PC-9 (cell line): Measurements from ENCODE around the gene DNMT3B.

ENCODE experiments used
- EZH2 ChIP-seq: fragments of 200-600 bp; sonication (generic); IDR thresholded peaks from 2 replicates; pipeline ENCODE4 v1.8.0; 2017; ENCODE audit warnings: antibody characterized with exemption, low read depth
- TF ChIP-seq, protein P1 (sequence below): fragments of 200-600 bp; sonication (generic); conservative IDR thresholded peaks from 2 replicates; pipeline ENCODE4 v1.6.1; 2017; ENCODE audit warnings: mixed run types, antibody characterized with exemption, mild to moderate bottlenecking, moderate library complexity

DNA sequence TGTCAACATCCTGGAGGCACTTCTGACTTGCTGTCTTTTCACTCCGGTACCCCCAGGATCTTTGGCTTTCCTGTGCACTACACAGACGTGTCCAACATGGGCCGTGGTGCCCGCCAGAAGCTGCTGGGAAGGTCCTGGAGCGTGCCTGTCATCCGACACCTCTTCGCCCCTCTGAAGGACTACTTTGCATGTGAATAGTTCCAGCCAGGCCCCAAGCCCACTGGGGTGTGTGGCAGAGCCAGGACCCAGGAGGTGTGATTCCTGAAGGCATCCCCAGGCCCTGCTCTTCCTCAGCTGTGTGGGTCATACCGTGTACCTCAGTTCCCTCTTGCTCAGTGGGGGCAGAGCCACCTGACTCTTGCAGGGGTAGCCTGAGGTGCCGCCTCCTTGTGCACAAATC lies 45.5 kb downstream of the DNMT3B start:
- TF ChIP-seq, protein P1, sequence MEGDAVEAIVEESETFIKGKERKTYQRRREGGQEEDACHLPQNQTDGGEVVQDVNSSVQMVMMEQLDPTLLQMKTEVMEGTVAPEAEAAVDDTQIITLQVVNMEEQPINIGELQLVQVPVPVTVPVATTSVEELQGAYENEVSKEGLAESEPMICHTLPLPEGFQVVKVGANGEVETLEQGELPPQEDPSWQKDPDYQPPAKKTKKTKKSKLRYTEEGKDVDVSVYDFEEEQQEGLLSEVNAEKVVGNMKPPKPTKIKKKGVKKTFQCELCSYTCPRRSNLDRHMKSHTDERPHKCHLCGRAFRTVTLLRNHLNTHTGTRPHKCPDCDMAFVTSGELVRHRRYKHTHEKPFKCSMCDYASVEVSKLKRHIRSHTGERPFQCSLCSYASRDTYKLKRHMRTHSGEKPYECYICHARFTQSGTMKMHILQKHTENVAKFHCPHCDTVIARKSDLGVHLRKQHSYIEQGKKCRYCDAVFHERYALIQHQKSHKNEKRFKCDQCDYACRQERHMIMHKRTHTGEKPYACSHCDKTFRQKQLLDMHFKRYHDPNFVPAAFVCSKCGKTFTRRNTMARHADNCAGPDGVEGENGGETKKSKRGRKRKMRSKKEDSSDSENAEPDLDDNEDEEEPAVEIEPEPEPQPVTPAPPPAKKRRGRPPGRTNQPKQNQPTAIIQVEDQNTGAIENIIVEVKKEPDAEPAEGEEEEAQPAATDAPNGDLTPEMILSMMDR, result no peak
- TF ChIP-seq EZH2, result no peak
